ENCODE data around the gene KHSRP.
A peak's percentile ranks its signal among the peaks of the same experiment; 100 is the strongest.
"Not testable (repeated sequence)": the region's sequence is repeated elsewhere in the genome, so short reads cannot be mapped to it uniquely, and the experiment has no call there.

Gene KHSRP

GRCh38 chr19:6433165-6433564 is 8.6 kb upstream of the KHSRP start:
- Histone ChIP-seq H3K4me3 (ENCODE audit: low read depth in 1 of 2, low read length in 2 of 2) (no peak overlapping the region), H3K36me3 (ENCODE audit: control insufficient read depth in 1 of 2, insufficient read depth in 2 of 2, low read length in 2 of 2) (no peaks in the 10 kb centered on the region), H3K27ac (ENCODE audit: low read depth, low read length) (no peak overlapping the region), H3K9ac (ENCODE audit: low read depth in 1 of 2, low read length in 2 of 2) (no peak overlapping the region), H3K9me3 (ENCODE audit: control insufficient read depth in 1 of 2, low read length in 2 of 2) (no peaks in the 10 kb centered on the region), H3K27me3 (ENCODE audit: control insufficient read depth in 1 of 2, insufficient read depth in 2 of 2, low read length in 2 of 2) (peaks cover 0 to 3% of the 10 kb centered on the region in 2 donors), H3K4me1 (ENCODE audit: control insufficient read depth in 1 of 2, insufficient read depth in 2 of 2, low read length in 2 of 2) (no peaks in the 10 kb centered on the region)

DNA sequence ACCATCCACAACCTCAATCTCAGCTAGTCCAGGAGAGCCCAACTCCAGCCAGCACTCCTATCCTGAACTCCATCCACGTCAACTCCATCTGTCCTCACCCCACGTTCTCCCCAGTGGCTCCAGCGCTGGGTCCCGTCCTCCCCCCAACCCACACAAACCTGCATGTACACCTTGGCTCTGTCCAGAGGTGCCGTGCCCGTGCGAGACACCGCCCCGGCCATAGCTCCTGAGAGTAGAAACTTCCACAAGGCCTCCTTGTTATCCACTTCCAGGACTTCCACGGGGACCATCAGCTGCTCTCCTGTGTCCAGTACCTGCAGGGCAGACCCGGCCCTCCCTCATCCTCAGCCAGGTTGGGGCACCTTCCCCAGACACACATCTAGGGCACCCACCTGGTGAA is 7.3 kb upstream of the KHSRP start:
- H3K27ac ChIP-seq (ENCODE audit: low read depth, low read length) = no peak overlapping the region
- no peak overlapping the region for H3K9ac ChIP-seq (ENCODE audit: low read depth in 1 of 2, low read length in 2 of 2)
- no peaks in the 10 kb centered on the region for H3K9me3 ChIP-seq (ENCODE audit: control insufficient read depth in 1 of 2, low read length in 2 of 2)
- H3K4me1 ChIP-seq (ENCODE audit: control insufficient read depth in 1 of 2, insufficient read depth in 2 of 2, low read length in 2 of 2) = no peaks in the 10 kb centered on the region
- no peaks in the 10 kb centered on the region for H3K36me3 ChIP-seq (ENCODE audit: control insufficient read depth in 1 of 2, insufficient read depth in 2 of 2, low read length in 2 of 2)
- H3K27me3 ChIP-seq (ENCODE audit: control insufficient read depth in 1 of 2, insufficient read depth in 2 of 2, low read length in 2 of 2) = peaks cover 0 to 3% of the 10 kb centered on the region in 2 donors
- no peak overlapping the region for H3K4me3 ChIP-seq (ENCODE audit: low read depth in 1 of 2, low read length in 2 of 2)

DNA sequence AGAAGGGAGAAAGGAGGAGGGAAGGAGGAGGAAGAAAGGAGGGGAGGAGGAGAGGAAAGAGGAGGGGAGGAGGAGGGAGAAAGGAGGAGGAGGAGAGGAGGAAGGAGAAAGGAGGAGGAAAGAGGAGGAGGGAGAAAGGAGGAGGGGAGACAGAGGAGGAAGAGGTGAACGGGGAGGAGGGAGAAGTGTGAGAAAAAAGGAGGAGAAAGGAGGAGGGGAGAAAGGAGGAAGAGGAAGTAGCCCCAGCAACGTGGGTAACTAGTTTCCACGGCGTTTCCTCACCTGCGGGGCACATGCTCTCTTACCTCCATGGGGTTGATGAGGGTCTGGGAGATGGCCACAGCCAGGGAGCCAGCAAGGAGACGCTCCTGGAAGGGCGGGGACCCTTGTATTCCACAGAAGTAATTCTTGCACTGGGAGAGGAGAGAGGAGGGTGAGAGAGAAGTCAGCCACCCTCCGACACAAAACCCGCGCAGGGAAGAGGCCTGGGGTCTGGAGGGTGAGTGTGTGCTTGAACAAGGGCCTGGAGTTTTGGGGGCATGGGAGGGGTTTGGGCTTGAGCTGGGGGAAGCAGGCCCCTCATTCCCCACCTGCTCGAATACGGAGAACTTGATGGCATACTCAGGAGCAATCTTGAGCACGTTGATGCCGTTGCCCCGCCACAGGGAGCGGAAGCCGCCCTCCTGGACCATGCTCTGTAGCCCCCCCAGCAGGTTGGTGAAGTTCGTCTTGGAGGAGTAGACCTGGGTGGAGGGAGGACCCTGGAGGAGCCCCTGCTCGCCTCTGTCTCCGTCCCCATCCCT is 5.0 kb upstream of the KHSRP start:
- Histone ChIP-seq H3K27me3 (ENCODE audit: control insufficient read depth in 1 of 2, insufficient read depth in 2 of 2, low read length in 2 of 2) (peaks cover 0 to 3% of the 10 kb centered on the region in 2 donors), H3K36me3 (ENCODE audit: control insufficient read depth in 1 of 2, insufficient read depth in 2 of 2, low read length in 2 of 2) (no peaks in the 10 kb centered on the region), H3K27ac (ENCODE audit: low read depth, low read length) (no peak overlapping the region), H3K9me3 (ENCODE audit: control insufficient read depth in 1 of 2, low read length in 2 of 2) (no peaks in the 10 kb centered on the region), H3K4me1 (ENCODE audit: control insufficient read depth in 1 of 2, insufficient read depth in 2 of 2, low read length in 2 of 2) (peaks cover 3 to 4% of the 10 kb centered on the region in 2 donors), H3K9ac (ENCODE audit: low read depth in 1 of 2, low read length in 2 of 2) (no peak overlapping the region), H3K4me3 (ENCODE audit: low read depth in 1 of 2, low read length in 2 of 2) (no peak overlapping the region)

GRCh38 chr19:6428692-6429418 is 4.2 kb upstream of the KHSRP start:
- H3K4me1 ChIP-seq (ENCODE audit: control insufficient read depth in 1 of 2, insufficient read depth in 2 of 2, low read length in 2 of 2); H3K27ac ChIP-seq (ENCODE audit: low read depth, low read length); H3K9me3 ChIP-seq (ENCODE audit: control insufficient read depth in 1 of 2, low read length in 2 of 2); H3K36me3 ChIP-seq (ENCODE audit: control insufficient read depth in 1 of 2, insufficient read depth in 2 of 2, low read length in 2 of 2); H3K27me3 ChIP-seq (ENCODE audit: control insufficient read depth in 1 of 2, insufficient read depth in 2 of 2, low read length in 2 of 2); H3K9ac ChIP-seq (ENCODE audit: low read depth in 1 of 2, low read length in 2 of 2); H3K4me3 ChIP-seq (ENCODE audit: low read depth in 1 of 2, low read length in 2 of 2): not testable (repeated sequence)

DNA sequence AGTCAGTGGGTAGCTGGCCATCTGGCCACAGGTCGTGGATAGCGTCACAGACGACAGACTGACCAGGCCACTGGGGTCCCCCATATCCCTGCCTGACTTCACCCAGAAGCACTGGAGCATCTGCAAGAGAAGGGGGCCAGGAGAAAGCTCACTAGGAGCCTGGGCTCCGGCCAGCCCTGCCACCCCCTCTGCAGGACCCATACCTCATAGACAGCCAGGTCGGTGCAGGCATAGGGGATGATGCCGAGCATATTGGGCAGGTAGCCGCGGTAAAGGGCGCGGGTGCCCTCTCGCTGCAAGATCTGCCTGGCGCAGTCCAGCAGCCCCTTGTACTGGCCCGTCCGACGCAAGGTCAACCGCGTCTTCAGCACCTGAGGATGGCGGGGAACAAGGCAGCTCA is 2.5 kb upstream of the KHSRP start:
- Histone ChIP-seq H3K4me3 (ENCODE audit: low read depth in 1 of 2, low read length in 2 of 2) (no peak overlapping the region), H3K9me3 (ENCODE audit: control insufficient read depth in 1 of 2, low read length in 2 of 2) (no peaks in the 10 kb centered on the region), H3K27me3 (ENCODE audit: control insufficient read depth in 1 of 2, insufficient read depth in 2 of 2, low read length in 2 of 2) (peaks cover 0 to 3% of the 10 kb centered on the region in 2 donors), H3K9ac (ENCODE audit: low read depth in 1 of 2, low read length in 2 of 2) (no peak overlapping the region), H3K36me3 (ENCODE audit: control insufficient read depth in 1 of 2, insufficient read depth in 2 of 2, low read length in 2 of 2) (no peaks in the 10 kb centered on the region), H3K4me1 (ENCODE audit: control insufficient read depth in 1 of 2, insufficient read depth in 2 of 2, low read length in 2 of 2) (peaks cover 20 to 21% of the 10 kb centered on the region in 2 donors), H3K27ac (ENCODE audit: low read depth, low read length) (no peak overlapping the region)

GRCh38 chr19:6425732-6426620 is 1.4 kb upstream of the KHSRP start:
- Histone ChIP-seq H3K4me3 (ENCODE audit: low read depth in 1 of 2, low read length in 2 of 2) (peak overlapping the region; percentile 26 to 45), H3K27ac (ENCODE audit: low read depth, low read length) (peak overlapping the region; percentile 32), H3K4me1 (ENCODE audit: control insufficient read depth in 1 of 2, insufficient read depth in 2 of 2, low read length in 2 of 2) (peaks cover 21 to 25% of the 10 kb centered on the region in 2 donors), H3K27me3 (ENCODE audit: control insufficient read depth in 1 of 2, insufficient read depth in 2 of 2, low read length in 2 of 2) (peaks cover 0 to 3% of the 10 kb centered on the region in 2 donors), H3K9me3 (ENCODE audit: control insufficient read depth in 1 of 2, low read length in 2 of 2) (no peaks in the 10 kb centered on the region), H3K9ac (ENCODE audit: low read depth in 1 of 2, low read length in 2 of 2) (no peak overlapping the region), H3K36me3 (ENCODE audit: control insufficient read depth in 1 of 2, insufficient read depth in 2 of 2, low read length in 2 of 2) (peaks cover 0 to 10% of the 10 kb centered on the region in 2 donors)

DNA sequence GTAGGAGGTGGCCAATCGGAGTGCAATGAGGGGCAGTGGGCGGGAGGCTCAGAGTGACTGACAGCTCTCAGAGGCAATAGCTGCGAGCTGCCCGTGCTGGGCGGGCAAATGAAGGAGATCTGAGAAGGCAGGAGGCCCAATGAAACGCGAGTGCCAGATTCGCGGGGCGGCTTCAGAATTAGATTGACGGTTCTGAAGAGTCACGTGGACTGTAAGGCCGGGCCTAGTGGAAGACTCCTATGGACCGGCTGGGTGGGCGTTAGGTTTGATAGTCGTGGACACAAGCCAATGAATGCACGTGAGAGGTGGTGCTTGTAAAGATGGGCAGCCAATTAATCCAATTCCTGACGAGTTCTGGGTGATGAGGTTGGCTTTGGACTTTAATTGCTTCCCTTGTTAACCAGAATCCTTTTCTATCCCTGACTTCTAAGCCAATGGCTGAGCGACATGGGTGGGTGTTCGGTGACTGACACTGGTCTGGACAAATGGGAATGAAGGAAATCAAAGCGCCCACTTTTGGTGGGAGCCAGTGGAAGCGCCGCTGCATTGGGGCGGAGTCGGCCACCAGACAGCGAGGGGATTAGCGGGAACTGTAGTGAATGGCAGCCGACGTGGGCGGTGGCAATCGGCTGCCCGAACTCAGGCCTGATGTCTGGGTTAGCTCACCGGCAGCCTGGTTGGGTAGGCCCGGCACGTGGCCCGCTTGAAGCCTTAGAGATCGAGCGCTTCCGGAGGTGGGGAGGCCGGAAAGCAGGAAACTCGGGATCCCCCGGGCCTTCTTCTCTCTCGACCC is 524 bp upstream of the KHSRP start:
- no peaks in the 10 kb centered on the region for H3K9me3 ChIP-seq (ENCODE audit: control insufficient read depth in 1 of 2, low read length in 2 of 2)
- H3K9ac ChIP-seq (ENCODE audit: low read depth in 1 of 2, low read length in 2 of 2) = no peak overlapping the region
- H3K36me3 ChIP-seq (ENCODE audit: control insufficient read depth in 1 of 2, insufficient read depth in 2 of 2, low read length in 2 of 2) = peaks cover 0 to 18% of the 10 kb centered on the region in 2 donors
- H3K27ac ChIP-seq (ENCODE audit: low read depth, low read length) = peak overlapping the region; percentile 32
- peaks cover 21 to 25% of the 10 kb centered on the region in 2 donors for H3K4me1 ChIP-seq (ENCODE audit: control insufficient read depth in 1 of 2, insufficient read depth in 2 of 2, low read length in 2 of 2)
- H3K27me3 ChIP-seq (ENCODE audit: control insufficient read depth in 1 of 2, insufficient read depth in 2 of 2, low read length in 2 of 2) = peaks cover 0 to 3% of the 10 kb centered on the region in 2 donors
- peak overlapping the region; percentile 26 to 45 for H3K4me3 ChIP-seq (ENCODE audit: low read depth in 1 of 2, low read length in 2 of 2)

DNA sequence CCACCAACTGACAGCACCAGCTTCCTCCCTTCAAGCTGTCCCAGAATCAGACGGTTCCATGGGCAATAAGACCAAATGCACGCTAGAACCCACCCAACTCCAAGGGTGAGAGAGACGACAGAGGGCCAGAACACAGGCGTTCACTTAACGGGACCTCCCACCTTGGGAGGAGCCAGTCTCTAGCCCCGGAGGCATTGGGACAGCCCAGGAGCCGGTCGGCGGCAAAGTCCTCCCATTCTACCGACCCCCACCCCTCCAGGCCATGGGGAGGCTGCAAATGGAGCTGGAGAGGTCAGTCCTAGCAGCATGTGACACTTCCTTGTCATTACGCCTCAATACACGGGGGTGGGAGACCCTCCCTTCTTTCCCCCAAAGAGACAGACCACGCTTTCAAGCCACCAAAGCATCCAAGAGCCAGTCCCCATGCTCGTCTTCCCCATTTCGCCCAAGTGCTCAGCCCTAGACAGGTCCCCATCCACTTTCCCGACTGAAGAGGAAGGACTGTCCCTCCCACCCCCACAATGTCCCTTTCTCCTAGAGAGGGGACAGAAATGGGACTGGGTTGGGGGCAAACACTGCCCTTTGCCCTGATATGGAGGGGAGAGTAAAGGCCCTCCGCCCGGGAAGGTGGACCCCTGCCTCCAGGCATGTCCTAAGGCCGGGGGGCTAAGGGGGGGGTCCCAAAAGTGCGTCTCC is 964 bp downstream of the KHSRP start:
- Histone ChIP-seq H3K9ac (ENCODE audit: low read depth in 1 of 2, low read length in 2 of 2) (peak overlapping the region; percentile 75 to 82), H3K36me3 (ENCODE audit: control insufficient read depth in 1 of 2, insufficient read depth in 2 of 2, low read length in 2 of 2) (peaks cover 11 to 33% of the 10 kb centered on the region in 2 donors), H3K27me3 (ENCODE audit: control insufficient read depth in 1 of 2, insufficient read depth in 2 of 2, low read length in 2 of 2) (no peaks in the 10 kb centered on the region), H3K27ac (ENCODE audit: low read depth, low read length) (peak overlapping the region; percentile 22), H3K4me1 (ENCODE audit: control insufficient read depth in 1 of 2, insufficient read depth in 2 of 2, low read length in 2 of 2) (peaks cover 21 to 25% of the 10 kb centered on the region in 2 donors), H3K4me3 (ENCODE audit: low read depth in 1 of 2, low read length in 2 of 2) (peak overlapping the region; percentile 91 to 96), H3K9me3 (ENCODE audit: control insufficient read depth in 1 of 2, low read length in 2 of 2) (no peaks in the 10 kb centered on the region)
